GM18519 (cell line): ENCODE data around the gene TBL2.
"Not testable (repeated sequence)": the region's sequence is repeated elsewhere in the genome, so short reads cannot be mapped to it uniquely, and the experiment has no call there.

ENCODE experiments used
- ATAC-seq: cut with Tn5 transposase; IDR thresholded peaks from one replicate; pipeline ENCODE4 v1.9.1; 2021; ENCODE audit warnings: mild to moderate bottlenecking, moderate library complexity; ENCODE audit not compliant: unreplicated experiment, low FRiP score

TBL2 gene

GRCh38 chr7:73578342-73579128 is at the start of gene TBL2:
TSS of gene TBL2 (minus strand) at chr7:73578579. CDS start at chr7:73578549, 30 bp downstream.
- ATAC-seq: peak; percentile 80

GRCh38 chr7:73626814-73627213 is 48.4 kb upstream of the TBL2 start:
- ATAC-seq: no peak

GRCh38 chr7:73625276-73625675 is 46.9 kb upstream of the TBL2 start:
- ATAC-seq: no peak

- ATAC-seq: no peak
These were observed 46.3 kb upstream of the TBL2 start for GRCh38 chr7:73624669-73625001.

- ATAC-seq: no peak
These were observed 45.7 kb upstream of the TBL2 start, which contains the start of gene MLXIPL for GRCh38 chr7:73623798-73624668. TSS of gene MLXIPL (minus strand) at chr7:73624522. CDS start at chr7:73624492, 30 bp downstream.

- no peak for ATAC-seq
These were observed 44.8 kb upstream of the TBL2 start for GRCh38 chr7:73622909-73623797.

GRCh38 chr7:73622527-73622908 is 44.1 kb upstream of the TBL2 start:
- ATAC-seq: no peak

GRCh38 chr7:73621168-73622063 is 43.0 kb upstream of the TBL2 start:
- no peak for ATAC-seq

GRCh38 chr7:73619394-73619793 is 41.0 kb upstream of the TBL2 start:
- not testable (repeated sequence) for ATAC-seq

GRCh38 chr7:73618538-73618937 is 40.2 kb upstream of the TBL2 start:
- ATAC-seq: no peak

- not testable (repeated sequence) for ATAC-seq
These were observed 39.1 kb upstream of the TBL2 start for GRCh38 chr7:73617520-73617919.

- ATAC-seq: no peak
These were observed 37.5 kb upstream of the TBL2 start for GRCh38 chr7:73615886-73616285.

- not testable (repeated sequence) for ATAC-seq
These were observed 36.6 kb upstream of the TBL2 start for GRCh38 chr7:73614937-73615336.

- no peak for ATAC-seq
These were observed 35.8 kb upstream of the TBL2 start for GRCh38 chr7:73613954-73614735.

GRCh38 chr7:73612598-73613269 is 34.4 kb upstream of the TBL2 start:
- ATAC-seq: no peak

- ATAC-seq: no peak
These were observed 32.7 kb upstream of the TBL2 start for GRCh38 chr7:73611017-73611555.

- ATAC-seq: no peak
These were observed 31.7 kb upstream of the TBL2 start for GRCh38 chr7:73610105-73610504.

GRCh38 chr7:73607692-73607983 is 29.3 kb upstream of the TBL2 start:
- not testable (repeated sequence) for ATAC-seq
